HG03439 (cell line): ENCODE data around the gene CST3.
A peak's percentile ranks its signal among the peaks of the same experiment; 100 is the strongest.
"Not testable (repeated sequence)": the region's sequence is repeated elsewhere in the genome, so short reads cannot be mapped to it uniquely, and the experiment has no call there.

ENCODE experiments used
- ATAC-seq: cut with Tn5 transposase; IDR thresholded peaks from one replicate; pipeline ENCODE4 v1.9.1; 2021; ENCODE audit warnings: mild to moderate bottlenecking, moderate library complexity; ENCODE audit not compliant: unreplicated experiment

CST3 gene

GRCh38 chr20:23629542-23630391 lies 8.0 kb downstream of the CST3 start:
- ATAC-seq: no peak

- no peak for ATAC-seq
Measured at GRCh38 chr20:23629017-23629541, 8.7 kb downstream of the CST3 start.

GRCh38 chr20:23628402-23629016 lies 9.2 kb downstream of the CST3 start:
- no peak for ATAC-seq

DNA sequence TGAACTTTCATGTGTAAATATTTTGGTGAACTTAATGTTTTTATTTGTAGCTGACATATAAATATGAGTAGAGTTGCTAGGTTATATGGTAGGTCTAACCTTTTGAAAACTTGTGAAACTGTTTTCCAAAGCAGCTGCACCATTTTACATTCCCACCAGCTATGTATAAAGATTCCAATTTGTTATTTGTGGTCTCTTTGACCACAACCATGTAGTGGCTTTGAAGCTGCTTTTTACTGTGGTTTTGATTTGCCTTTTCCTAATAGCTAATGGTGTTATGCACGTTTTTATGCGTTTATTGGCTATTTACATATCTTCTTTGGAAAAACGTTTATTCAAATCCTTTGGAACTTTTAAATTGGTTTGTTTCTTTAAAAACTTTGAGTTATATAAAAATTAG lies 10.3 kb downstream of the CST3 start:
- no peak for ATAC-seq

GRCh38 chr20:23626040-23626620 lies 11.6 kb downstream of the CST3 start:
- ATAC-seq: no peak

- ATAC-seq: no peak
Measured at GRCh38 chr20:23625236-23625964, 12.4 kb downstream of the CST3 start.

DNA sequence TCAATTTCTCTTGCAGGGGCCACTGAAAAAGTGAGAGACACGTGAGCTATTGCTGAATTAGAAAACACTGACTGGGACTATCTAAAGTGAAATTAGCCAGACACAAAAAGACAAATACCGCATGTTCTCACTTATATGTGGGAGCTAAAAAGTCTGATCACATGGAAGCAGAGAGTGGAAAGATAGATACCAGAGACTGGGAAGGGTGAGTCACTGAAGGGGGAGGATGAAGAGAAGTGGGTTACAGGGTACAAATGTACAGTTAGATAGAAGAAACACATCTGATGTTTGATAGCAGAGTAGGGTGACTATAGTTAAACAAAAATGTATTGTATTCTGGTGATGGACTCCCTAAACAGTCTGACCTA lies 13.4 kb downstream of the CST3 start:
- ATAC-seq: no peak

DNA sequence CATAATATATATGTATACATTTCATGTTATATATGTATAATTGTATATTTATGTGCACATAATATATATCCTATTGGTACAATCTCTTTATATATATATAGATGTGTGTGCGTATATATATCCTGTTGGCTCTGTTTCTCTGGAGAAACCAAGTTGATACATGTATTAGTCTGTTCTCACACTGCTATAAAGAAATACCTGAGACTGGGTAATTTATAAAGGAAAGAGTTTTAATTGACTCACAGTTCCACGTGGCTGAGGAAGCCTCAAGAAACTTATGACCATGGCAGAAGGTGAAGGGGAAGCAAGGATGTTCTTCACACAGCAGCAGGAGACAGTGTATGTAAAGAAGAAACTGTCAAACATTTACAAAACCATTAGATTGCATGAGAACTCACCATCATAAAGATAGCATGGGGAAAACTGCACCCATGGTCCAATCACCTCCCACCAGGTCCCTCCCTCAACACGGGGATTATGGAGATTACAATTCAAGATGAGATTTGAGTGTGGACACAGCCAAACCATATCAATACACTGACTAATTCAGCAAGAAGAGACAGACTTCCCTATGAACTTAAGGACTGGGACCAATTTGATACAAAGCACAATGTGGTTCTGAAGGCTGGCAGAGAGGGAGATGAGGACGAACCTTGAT lies 14.0 kb downstream of the CST3 start:
- ATAC-seq: no peak

- ATAC-seq: no peak
Measured at GRCh38 chr20:23622839-23623343, 14.9 kb downstream of the CST3 start.

GRCh38 chr20:23622401-23622800 lies 15.4 kb downstream of the CST3 start:
- not testable (repeated sequence) for ATAC-seq

DNA sequence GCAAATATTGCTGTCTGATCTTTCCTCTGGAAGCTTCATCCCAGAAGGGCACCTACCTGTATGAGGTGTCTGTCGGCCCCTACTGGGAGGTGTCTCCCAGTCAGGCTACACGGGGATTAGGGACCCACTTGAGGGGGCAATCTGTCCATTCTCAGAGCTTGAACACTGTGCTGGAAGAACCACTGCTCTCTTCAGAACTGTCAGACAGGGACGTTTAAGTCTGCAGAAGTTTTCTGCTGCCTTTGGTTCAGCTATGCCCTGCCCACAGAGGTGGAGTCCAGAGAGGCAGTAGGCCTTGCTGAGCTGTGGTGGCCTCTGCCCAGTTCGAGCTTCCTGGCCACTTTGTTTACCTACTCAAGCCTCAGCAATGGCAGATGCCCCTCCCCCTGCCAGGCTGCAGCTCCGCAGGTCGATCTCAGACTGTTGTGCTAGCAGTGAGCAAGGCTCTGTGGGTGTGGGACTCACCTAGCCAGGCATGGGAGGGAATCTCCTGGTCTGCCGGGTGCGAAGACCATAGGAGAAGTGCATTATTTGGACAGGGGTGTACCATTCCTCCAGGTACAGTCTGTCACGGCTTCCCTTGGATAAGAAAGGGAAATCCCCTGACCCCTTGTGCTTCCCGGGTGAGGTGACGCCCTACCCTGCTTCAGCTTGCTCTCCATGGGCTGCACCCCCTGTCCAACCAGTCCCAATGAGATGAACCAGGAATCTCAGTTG lies 16.9 kb downstream of the CST3 start:
- not testable (repeated sequence) for ATAC-seq

DNA sequence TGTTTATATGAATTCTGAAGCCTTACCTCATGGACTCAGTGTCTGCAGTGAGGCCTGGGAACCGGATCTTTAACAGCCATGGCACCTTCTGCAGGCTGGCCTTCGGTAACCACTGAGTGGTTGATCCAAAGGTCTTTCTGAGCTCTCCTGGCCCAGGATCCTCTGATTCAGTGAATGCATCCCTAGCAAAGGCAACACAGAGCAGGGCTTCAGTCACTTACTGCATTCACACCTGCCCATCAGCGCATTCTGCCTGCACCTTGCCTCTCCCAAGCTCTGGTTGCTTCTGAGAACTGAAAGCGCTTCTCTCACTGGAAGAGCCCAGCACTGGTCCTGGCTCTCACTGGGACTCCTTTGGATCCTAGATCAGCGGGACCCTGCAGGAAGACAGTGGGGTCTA lies 23.6 kb downstream of the CST3 start:
- no peak for ATAC-seq

DNA sequence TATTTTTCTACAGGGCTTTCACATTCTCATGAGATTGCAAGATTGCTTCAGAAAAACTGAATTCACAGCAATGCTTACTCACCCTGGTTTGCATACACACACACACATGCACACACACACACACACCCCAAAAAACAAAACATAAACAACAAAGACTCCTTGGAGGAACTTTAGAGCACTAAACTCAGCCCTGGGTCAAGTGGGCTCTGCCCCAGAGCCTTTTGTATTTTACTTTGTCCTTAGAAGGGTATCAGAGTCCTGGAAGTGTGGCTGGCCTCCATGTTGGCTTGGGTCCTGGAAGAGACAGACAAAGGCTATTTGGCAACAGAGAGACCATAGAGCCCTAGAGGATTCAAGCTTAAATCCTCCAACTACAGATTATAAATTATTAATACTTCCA lies 24.1 kb downstream of the CST3 start:
- ATAC-seq: no peak

DNA sequence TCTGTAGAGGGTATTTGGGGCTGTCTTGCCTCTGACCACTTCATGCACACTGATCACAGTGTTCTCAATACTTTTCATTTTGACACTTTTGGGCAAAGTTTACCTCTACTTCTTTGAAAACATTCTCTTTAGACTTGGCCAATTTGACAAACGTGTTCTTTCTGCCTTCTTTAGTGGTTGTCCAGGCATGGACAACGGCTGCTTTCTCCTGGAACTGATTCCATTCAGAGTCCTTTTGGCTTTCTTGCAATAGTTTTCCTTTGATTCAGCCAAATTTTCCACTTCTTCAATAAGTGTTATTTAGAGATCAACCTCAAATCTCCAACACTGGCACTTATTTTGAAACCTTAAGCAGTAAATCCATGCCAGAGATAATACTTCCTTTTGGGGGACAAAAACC lies 25.4 kb downstream of the CST3 start:
- no peak for ATAC-seq

DNA sequence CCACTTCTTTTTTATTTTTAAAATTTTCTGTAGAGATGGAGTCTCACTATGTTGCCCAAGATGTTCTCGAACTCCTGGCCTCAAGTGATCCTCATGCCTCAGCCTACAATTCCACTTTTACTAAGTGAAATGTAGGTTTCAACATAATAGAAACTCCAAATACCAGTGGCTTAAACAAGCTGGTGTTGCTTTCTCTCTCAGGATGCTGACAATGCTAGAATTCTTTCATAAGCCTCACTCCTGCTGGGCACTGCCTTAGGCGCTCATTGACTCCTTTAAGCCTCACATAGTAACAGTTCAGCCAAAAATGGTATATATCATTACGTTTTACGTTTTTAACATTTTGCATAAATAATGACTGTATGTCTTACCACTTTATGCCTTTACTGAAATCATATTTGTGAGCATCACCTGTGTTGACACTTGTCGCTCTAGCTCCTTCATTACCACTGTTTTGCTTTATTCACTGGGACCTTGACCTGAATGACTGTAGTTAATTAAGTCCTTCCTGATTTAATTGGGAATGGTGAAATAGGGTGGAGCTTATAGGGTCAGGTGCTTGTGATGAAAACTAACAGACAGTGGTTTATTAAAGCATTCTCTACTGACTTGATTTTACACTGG lies 28.2 kb downstream of the CST3 start:
- no peak for ATAC-seq

- ATAC-seq: no peak
Measured at GRCh38 chr20:23608251-23608846, 29.4 kb downstream of the CST3 start.

GRCh38 chr20:23607497-23608245 lies 30.1 kb downstream of the CST3 start:
- ATAC-seq: no peak

- peak; percentile 69 for ATAC-seq
Measured at GRCh38 chr20:23606652-23607049, 31.1 kb downstream of the CST3 start.
